Esophagus squamous epithelium (tissue), 4 donors: ENCODE data around the gene PJVK.

Source experiments
- CTCF ChIP-seq, 6 experiments: fragments of 450-650 bp in 4 of 6; fragments of 200-600 bp in 2 of 6; sonication (generic) in 2 of 6; IDR thresholded peaks; one replicate each; pipeline ENCODE4 v1.5.1; 2016 to 2019; ENCODE audit warnings: antibody characterized with exemption in 6 of 6, mild to moderate bottlenecking in 4 of 6, moderate library complexity in 4 of 6
- POLR2A ChIP-seq, 4 donors: fragments of 450-650 bp; IDR thresholded peaks; one replicate each; pipeline ENCODE4 v1.6.1; 2017; ENCODE audit warnings: antibody characterized with exemption in 4 of 4, mild to moderate bottlenecking in 4 of 4, moderate library complexity in 3 of 4

DNA sequence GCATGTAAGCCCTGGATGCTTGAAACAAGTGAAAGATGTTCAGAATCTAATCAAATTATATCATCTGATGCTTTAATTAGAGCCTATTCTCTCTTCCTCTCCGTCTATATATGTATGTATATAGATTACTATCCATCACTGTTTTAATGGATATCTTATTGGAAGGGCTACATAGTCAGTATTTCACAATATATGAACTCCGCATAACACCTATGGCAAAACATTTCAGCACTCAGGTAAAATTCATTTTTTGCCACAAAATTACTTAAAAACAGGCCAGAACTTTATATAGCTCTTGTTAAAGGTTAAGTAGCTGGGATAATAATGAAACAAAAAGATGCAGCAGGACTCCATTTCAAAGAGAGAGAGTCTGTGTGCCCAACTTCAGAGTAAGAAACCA lies 1.2 kb downstream of the PJVK start:
- TF ChIP-seq CTCF (IDR thresholded peaks at IDR 0.05) (no peak), POLR2A (IDR thresholded peaks at IDR 0.05) (no peak)
